HepG2 (cell line): Measurements from ENCODE around the gene MFNG. TPM values are rescaled to one million over a fixed set of nuclear protein-coding genes. Genes with fewer than 3 reads are reported as not detected.

Experiments
- FOSL1 ChIP-seq: sonication (generic); formaldehyde crosslinking; IDR thresholded peaks from 2 replicates; pipeline ENCODE4 v1.9.0; 2021; ENCODE audit warnings: missing genetic modification reagents, borderline replicate concordance
- KMT2B ChIP-seq: IDR thresholded peaks from 2 replicates; pipeline ENCODE4 v1.6.1; 2016; ENCODE audit warnings: missing genetic modification reagents, missing compliant biosample characterization
- PHF21A ChIP-seq: sonication (generic); formaldehyde crosslinking; IDR thresholded peaks from 2 replicates; pipeline ENCODE4 v1.5.0; 2020; ENCODE audit warnings: mild to moderate bottlenecking, missing genetic modification reagents
- POLR2G ChIP-seq: fragments of 200-400 bp; formaldehyde crosslinking; IDR thresholded peaks from 2 replicates; pipeline ENCODE4 v1.6.1; 2018; ENCODE audit warnings: mild to moderate bottlenecking, low read depth, low read length, moderate library complexity
- THAP9 ChIP-seq: sonication (generic); formaldehyde crosslinking; IDR thresholded peaks from 2 replicates; pipeline ENCODE4; 2020; ENCODE audit warnings: missing genetic modification reagents, mild to moderate bottlenecking, borderline replicate concordance
- ZNF432 ChIP-seq: sonication (generic); formaldehyde crosslinking; IDR thresholded peaks from 2 replicates; pipeline ENCODE4 v1.5.0; 2020; ENCODE audit warnings: missing genetic modification reagents, mild to moderate bottlenecking, borderline replicate concordance
- ZNF446 ChIP-seq: sonication (generic); formaldehyde crosslinking; IDR thresholded peaks from 2 replicates; pipeline ENCODE4 v1.5.0; 2020; ENCODE audit warnings: mild to moderate bottlenecking, missing genetic modification reagents
- ZNF574 ChIP-seq: sonication (generic); formaldehyde crosslinking; IDR thresholded peaks from 2 replicates; pipeline ENCODE4 v1.4.0; 2020; ENCODE audit warnings: missing genetic modification reagents
- ZNF672 ChIP-seq: sonication (generic); formaldehyde crosslinking; IDR thresholded peaks from 2 replicates; pipeline ENCODE4 v1.8.1; 2022; ENCODE audit warnings: missing genetic modification reagents
- polyA plus RNA-seq, 8 experiments: library from polyadenylated mRNA; depleted of rRNA in 3 of 8; stranded (reverse) in 7 of 8; unstranded in 1 of 8; fragments of >200 nt; fragmentation: Illumina TruSeq in 4 of 8; extraction: Trizol in 4 of 8; gene quantifications; 2 replicates each; pipeline versions ENCODE4 v1.2.1 to v1.2.3, GENCODE V29; 2011 to 2016; ENCODE audit warnings: low read depth in 4 of 8, missing spikeins in 1 of 8, mixed read lengths in 1 of 8; ENCODE audit not compliant: insufficient read depth in 1 of 8
- total RNA-seq, 5 experiments: library from RNA; depleted of rRNA; stranded (reverse); fragments of >200 nt; fragmentation: Illumina TruSeq; extraction: Trizol; gene quantifications; 2 replicates each; pipeline ENCODE4 v1.2.3, GENCODE V29; 2016; ENCODE audit warnings: low read depth in 1 of 5

Gene MFNG
- total and polyA plus RNA-seq, 2 of the 13 experiments (the other 11 are each of a cell fraction or from before 2014, with no cell fraction given): 1.0 to 11.7 TPM

GRCh38 chr22:37459206-37459605, 27.0 kb downstream of the MFNG start (continued):
- TF ChIP-seq ZNF574 (CRISPR knock-in tag) (no peak), KMT2B (no peak), POLR2G (no peak), THAP9 (no peak), ZNF672 (CRISPR knock-in tag) (no peak), PHF21A (CRISPR knock-in tag) (no peak), ZNF432 (no peak), ZNF446 (CRISPR knock-in tag) (no peak), FOSL1 (CRISPR knock-in tag) (no peak)
